ENCODE results near the gene TAP2.

The TAP2 gene

GRCh38 chr6:32849126-32849525 lies 10.6 kb upstream of the TAP2 start:
- peaks cover 19% of the 10 kb centered on the region for H3F3A ChIP-seq (ENCODE audit: insufficient read depth)
- no peak overlapping the region for H3K9ac ChIP-seq (ENCODE audit: low read length)
- no peaks in the 10 kb centered on the region for H4K20me1 ChIP-seq (ENCODE audit: low read depth, low read length)
- no peaks in the 10 kb centered on the region for H3K9me3 ChIP-seq (ENCODE audit: insufficient read depth, low read length)
- H3K4me2 ChIP-seq (ENCODE audit: low read depth, low read length, poor library complexity, severe bottlenecking), result no peak overlapping the region
- TF ChIP-seq CTCF (IDR thresholded peaks at IDR 0.05; ENCODE audit: insufficient read depth, low read length, poor library complexity, severe bottlenecking) (no peak), EZH2phosphoT487 (conservative IDR thresholded peaks at IDR 0.05; ENCODE audit: low read length) (no peak)
- no peaks in the 10 kb centered on the region for H3K36me3 ChIP-seq (ENCODE audit: low read length)
- H3K27me3 ChIP-seq (ENCODE audit: low read length), result no peaks in the 10 kb centered on the region
- H3K79me2 ChIP-seq (ENCODE audit: insufficient read depth, low read length), result no peaks in the 10 kb centered on the region
- no peak overlapping the region for H2AFZ ChIP-seq (ENCODE audit: low read depth, low read length, severe bottlenecking)
- no peak overlapping the region for H3K4me3 ChIP-seq (ENCODE audit: insufficient read depth, low read length, poor library complexity, severe bottlenecking)
- no peaks in the 10 kb centered on the region for H3K9me2 ChIP-seq (replicated peaks; ENCODE audit: insufficient read depth, low read length)
- no peak overlapping the region for H3K27ac ChIP-seq (ENCODE audit: low read depth, low read length)

- no peak overlapping the region for H3K27ac ChIP-seq (ENCODE audit: low read depth, low read length)
- H3K9me2 ChIP-seq (replicated peaks; ENCODE audit: insufficient read depth, low read length), result no peaks in the 10 kb centered on the region
- no peaks in the 10 kb centered on the region for H3K79me2 ChIP-seq (ENCODE audit: insufficient read depth, low read length)
- TF ChIP-seq CTCF (IDR thresholded peaks at IDR 0.05; ENCODE audit: insufficient read depth, low read length, poor library complexity, severe bottlenecking) (no peak), EZH2phosphoT487 (conservative IDR thresholded peaks at IDR 0.05; ENCODE audit: low read length) (no peak)
- no peak overlapping the region for H3K4me2 ChIP-seq (ENCODE audit: low read depth, low read length, poor library complexity, severe bottlenecking)
- no peak overlapping the region for H2AFZ ChIP-seq (ENCODE audit: low read depth, low read length, severe bottlenecking)
- no peak overlapping the region for H3K4me3 ChIP-seq (ENCODE audit: insufficient read depth, low read length, poor library complexity, severe bottlenecking)
- H3K27me3 ChIP-seq (ENCODE audit: low read length), result no peaks in the 10 kb centered on the region
- H3K36me3 ChIP-seq (ENCODE audit: low read length), result no peaks in the 10 kb centered on the region
- H3K9me3 ChIP-seq (ENCODE audit: insufficient read depth, low read length), result no peaks in the 10 kb centered on the region
- H4K20me1 ChIP-seq (ENCODE audit: low read depth, low read length), result no peaks in the 10 kb centered on the region
- peaks cover 24% of the 10 kb centered on the region for H3F3A ChIP-seq (ENCODE audit: insufficient read depth)
- no peak overlapping the region for H3K9ac ChIP-seq (ENCODE audit: low read length)
Observed at GRCh38 chr6:32847795-32848194, 9.3 kb upstream of the TAP2 start.

GRCh38 chr6:32847004-32847403 lies 8.5 kb upstream of the TAP2 start:
- Histone ChIP-seq H3K4me2 (ENCODE audit: low read depth, low read length, poor library complexity, severe bottlenecking) (no peak overlapping the region), H2AFZ (ENCODE audit: low read depth, low read length, severe bottlenecking) (no peak overlapping the region), H4K20me1 (ENCODE audit: low read depth, low read length) (no peaks in the 10 kb centered on the region), H3K9me3 (ENCODE audit: insufficient read depth, low read length) (no peaks in the 10 kb centered on the region), H3K79me2 (ENCODE audit: insufficient read depth, low read length) (no peaks in the 10 kb centered on the region), H3K36me3 (ENCODE audit: low read length) (no peaks in the 10 kb centered on the region), H3K4me3 (ENCODE audit: insufficient read depth, low read length, poor library complexity, severe bottlenecking) (no peak overlapping the region), H3K9ac (ENCODE audit: low read length) (no peak overlapping the region), H3K27ac (ENCODE audit: low read depth, low read length) (no peak overlapping the region), H3K27me3 (ENCODE audit: low read length) (no peaks in the 10 kb centered on the region), H3F3A (ENCODE audit: insufficient read depth) (peaks cover 24% of the 10 kb centered on the region), H3K9me2 (replicated peaks; ENCODE audit: insufficient read depth, low read length) (no peaks in the 10 kb centered on the region)
- TF ChIP-seq CTCF (IDR thresholded peaks at IDR 0.05; ENCODE audit: insufficient read depth, low read length, poor library complexity, severe bottlenecking), result no peak
- TF ChIP-seq EZH2phosphoT487 (conservative IDR thresholded peaks at IDR 0.05; ENCODE audit: low read length), result no peak

Measured in SU-DHL-6 (cell line).